ENCODE measurements around the gene OGN.

DNA sequence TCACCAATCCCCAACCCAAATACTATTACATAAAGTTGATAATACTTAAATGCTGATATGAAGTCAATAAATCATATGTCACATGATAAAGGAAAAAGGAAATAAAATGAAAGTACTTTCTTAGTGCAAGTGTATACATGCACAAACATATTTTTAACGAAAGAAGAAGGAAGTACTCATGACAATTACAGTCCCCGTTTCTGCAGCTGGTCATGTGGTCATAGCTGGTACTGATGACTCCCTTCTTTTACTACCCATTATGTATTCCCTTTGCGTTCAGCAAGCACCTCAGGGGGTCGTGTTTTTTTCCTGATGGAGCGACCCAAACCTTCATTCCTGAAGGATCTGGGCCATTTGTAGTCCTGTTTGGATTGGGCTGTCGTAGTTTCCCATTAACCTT, 51.3 kb downstream of the OGN start:
- TF ChIP-seq KLF1 (tag by site-specific recombination; IDR thresholded peaks at IDR 0.05): no peak
- TF ChIP-seq, protein P1, sequence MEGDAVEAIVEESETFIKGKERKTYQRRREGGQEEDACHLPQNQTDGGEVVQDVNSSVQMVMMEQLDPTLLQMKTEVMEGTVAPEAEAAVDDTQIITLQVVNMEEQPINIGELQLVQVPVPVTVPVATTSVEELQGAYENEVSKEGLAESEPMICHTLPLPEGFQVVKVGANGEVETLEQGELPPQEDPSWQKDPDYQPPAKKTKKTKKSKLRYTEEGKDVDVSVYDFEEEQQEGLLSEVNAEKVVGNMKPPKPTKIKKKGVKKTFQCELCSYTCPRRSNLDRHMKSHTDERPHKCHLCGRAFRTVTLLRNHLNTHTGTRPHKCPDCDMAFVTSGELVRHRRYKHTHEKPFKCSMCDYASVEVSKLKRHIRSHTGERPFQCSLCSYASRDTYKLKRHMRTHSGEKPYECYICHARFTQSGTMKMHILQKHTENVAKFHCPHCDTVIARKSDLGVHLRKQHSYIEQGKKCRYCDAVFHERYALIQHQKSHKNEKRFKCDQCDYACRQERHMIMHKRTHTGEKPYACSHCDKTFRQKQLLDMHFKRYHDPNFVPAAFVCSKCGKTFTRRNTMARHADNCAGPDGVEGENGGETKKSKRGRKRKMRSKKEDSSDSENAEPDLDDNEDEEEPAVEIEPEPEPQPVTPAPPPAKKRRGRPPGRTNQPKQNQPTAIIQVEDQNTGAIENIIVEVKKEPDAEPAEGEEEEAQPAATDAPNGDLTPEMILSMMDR (tag by site-specific recombination; IDR thresholded peaks at IDR 0.05): no peak
- TF ChIP-seq ZBTB1 (tag by site-specific recombination; IDR thresholded peaks at IDR 0.05): no peak
- no peak for TF ChIP-seq ZNF335 (tag by site-specific recombination; conservative IDR thresholded peaks at IDR 0.05)
- no peak for TF ChIP-seq ZNF76 (tag by site-specific recombination; IDR thresholded peaks at IDR 0.05; ENCODE audit: borderline replicate concordance, low read depth)
- no peak for TF ChIP-seq ZNF391 (tag by site-specific recombination; IDR thresholded peaks at IDR 0.05; ENCODE audit: borderline replicate concordance, low read depth)
- TF ChIP-seq GFI1B (tag by site-specific recombination; IDR thresholded peaks at IDR 0.05): no peak
- no peak for TF ChIP-seq ZNF302 (tag by site-specific recombination; IDR thresholded peaks at IDR 0.05; ENCODE audit: low read depth)
- TF ChIP-seq ZBTB20 (tag by site-specific recombination; IDR thresholded peaks at IDR 0.05): no peak
- TF ChIP-seq, protein P2, sequence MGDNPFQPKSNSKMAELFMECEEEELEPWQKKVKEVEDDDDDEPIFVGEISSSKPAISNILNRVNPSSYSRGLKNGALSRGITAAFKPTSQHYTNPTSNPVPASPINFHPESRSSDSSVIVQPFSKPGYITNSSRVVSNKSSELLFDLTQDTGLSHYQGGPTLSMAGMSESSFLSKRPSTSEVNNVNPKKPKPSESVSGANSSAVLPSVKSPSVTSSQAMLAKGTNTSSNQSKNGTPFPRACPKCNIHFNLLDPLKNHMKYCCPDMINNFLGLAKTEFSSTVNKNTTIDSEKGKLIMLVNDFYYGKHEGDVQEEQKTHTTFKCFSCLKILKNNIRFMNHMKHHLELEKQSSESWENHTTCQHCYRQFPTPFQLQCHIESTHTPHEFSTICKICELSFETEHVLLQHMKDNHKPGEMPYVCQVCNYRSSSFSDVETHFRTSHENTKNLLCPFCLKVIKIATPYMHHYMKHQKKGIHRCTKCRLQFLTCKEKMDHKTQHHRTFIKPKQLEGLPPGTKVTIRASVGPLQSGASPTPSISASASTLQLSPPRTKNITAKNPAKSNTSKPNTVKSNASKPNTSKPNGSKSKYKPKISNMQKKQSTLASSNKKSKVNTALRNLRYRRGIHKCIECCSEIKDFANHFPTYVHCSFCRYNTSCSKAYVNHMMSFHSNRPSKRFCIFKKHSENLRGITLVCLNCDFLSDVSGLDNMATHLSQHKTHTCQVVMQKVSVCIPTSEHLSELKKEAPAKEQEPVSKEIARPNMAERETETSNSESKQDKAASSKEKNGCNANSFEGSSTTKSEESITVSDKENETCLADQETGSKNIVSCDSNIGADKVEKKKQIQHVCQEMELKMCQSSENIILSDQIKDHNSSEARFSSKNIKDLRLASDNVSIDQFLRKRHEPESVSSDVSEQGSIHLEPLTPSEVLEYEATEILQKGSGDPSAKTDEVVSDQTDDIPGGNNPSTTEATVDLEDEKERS (tag by site-specific recombination; IDR thresholded peaks at IDR 0.05): no peak
- TF ChIP-seq, protein P3, sequence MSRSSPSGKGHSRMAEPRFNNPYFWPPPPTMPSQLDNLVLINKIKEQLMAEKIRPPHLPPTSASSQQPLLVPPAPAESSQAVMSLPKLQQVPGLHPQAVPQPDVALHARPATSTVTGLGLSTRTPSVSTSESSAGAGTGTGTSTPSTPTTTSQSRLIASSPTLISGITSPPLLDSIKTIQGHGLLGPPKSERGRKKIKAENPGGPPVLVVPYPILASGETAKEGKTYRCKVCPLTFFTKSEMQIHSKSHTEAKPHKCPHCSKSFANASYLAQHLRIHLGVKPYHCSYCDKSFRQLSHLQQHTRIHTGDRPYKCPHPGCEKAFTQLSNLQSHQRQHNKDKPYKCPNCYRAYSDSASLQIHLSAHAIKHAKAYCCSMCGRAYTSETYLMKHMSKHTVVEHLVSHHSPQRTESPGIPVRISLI (tag by site-specific recombination; IDR thresholded peaks at IDR 0.05): no peak
- TF ChIP-seq ZNF416 (tag by site-specific recombination; IDR thresholded peaks at IDR 0.05): no peak

Measured in HEK293 (cell line).